ENCODE results near the gene LEMD1. TPM values are rescaled to one million over a fixed set of nuclear protein-coding genes. Genes with fewer than 3 reads are reported as not detected.
"Not testable (repeated sequence)": the region's sequence is repeated elsewhere in the genome, so short reads cannot be mapped to it uniquely, and the experiment has no call there.

Gene LEMD1
- total RNA-seq, 2 donors from 2014 or later = 1.4 TPM; not detected in 1

GRCh38 chr1:205438213-205439158 lies 16.6 kb upstream of the LEMD1 start:
- Mint-ChIP-seq H3K36me3 (no peaks in the 10 kb centered on the region), H3K9me3 (no peaks in the 10 kb centered on the region), H3K27ac (peak overlapping the region in 1 of 2 donors; percentile 57)
- ATAC-seq (no peak), DNase-seq (ENCODE audit: low spot score in 2 of 2) (no peak)

DNA sequence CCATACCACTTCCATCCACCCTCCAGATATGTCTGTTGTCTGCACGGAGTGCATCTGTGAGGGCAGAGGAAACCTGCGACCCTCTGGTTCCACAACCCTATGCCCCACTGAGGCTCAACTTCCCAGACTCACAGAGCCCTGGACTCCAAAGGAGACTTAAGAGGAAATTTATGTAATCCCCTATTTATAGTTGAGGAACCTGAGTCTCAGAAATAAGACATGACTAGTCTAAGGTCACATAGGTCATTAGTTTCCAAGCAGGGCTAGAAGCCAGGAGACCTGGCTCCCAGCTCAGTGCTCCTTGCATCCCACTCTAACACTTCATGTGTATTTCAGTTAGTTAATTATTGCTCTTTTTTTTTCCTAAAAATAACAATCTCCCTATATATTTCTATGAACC lies 15.7 kb upstream of the LEMD1 start:
- Mint-ChIP-seq H3K36me3 (no peaks in the 10 kb centered on the region), H3K27ac (no peak overlapping the region), H3K9me3 (no peaks in the 10 kb centered on the region)
- ATAC-seq = no peak
- no peak for DNase-seq (ENCODE audit: low spot score in 2 of 2)

DNA sequence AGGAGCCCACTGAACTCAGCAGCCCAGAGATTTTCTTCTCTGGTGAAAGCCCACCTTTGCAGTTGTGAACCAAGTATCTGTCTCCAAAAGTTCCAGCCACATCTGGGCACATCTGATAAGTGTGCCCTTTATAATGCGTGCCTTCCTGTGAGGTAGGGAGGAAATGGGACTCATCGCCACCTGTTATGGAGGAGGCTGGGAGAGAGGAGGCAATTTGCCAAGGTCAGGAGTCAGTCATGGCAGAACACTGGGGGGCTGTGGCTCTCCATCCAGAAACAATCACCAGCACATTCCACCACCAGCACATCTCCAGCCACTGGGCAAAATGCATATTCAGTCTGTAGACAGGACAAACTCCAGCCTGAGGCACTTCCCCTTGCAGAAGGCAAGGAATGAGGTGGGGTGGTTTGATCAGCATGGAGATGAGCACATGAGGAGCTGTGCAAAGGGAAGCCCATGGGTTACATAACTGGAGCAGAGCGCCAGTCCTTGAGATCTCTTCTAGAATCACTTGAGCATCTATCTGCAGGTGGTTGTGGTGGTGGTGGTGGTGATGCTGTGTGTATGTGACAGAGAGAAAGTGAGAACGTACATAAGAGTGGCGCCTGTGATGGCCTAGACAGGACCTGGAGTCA lies 15.0 kb upstream of the LEMD1 start:
- ATAC-seq (no peak), DNase-seq (ENCODE audit: low spot score in 2 of 2) (no peak)
- no peaks in the 10 kb centered on the region for H3K9me3 Mint-ChIP-seq
- no peaks in the 10 kb centered on the region for H3K36me3 Mint-ChIP-seq
- H3K27ac Mint-ChIP-seq = no peak overlapping the region

GRCh38 chr1:205435578-205436573 lies 14.0 kb upstream of the LEMD1 start:
- DNase-seq (ENCODE audit: low spot score in 2 of 2) (no peak), ATAC-seq (no peak)
- H3K36me3 Mint-ChIP-seq = no peaks in the 10 kb centered on the region
- H3K27ac Mint-ChIP-seq = peak overlapping the region in 1 of 2 donors; percentile 22
- no peaks in the 10 kb centered on the region for H3K9me3 Mint-ChIP-seq

- Mint-ChIP-seq H3K36me3 (no peaks in the 10 kb centered on the region), H3K9me3 (no peaks in the 10 kb centered on the region), H3K27ac (peak overlapping the region in 1 of 2 donors; percentile 26)
- ATAC-seq = no peak
- no peak for DNase-seq (ENCODE audit: low spot score in 2 of 2)
These were observed 12.9 kb upstream of the LEMD1 start for GRCh38 chr1:205434738-205435137.

GRCh38 chr1:205432692-205433091 lies 10.8 kb upstream of the LEMD1 start:
- H3K27ac Mint-ChIP-seq; ATAC-seq; DNase-seq (ENCODE audit: low spot score in 2 of 2); H3K36me3 Mint-ChIP-seq; H3K9me3 Mint-ChIP-seq: not testable (repeated sequence)

- DNase-seq (ENCODE audit: low spot score in 2 of 2) = no peak
- H3K36me3 Mint-ChIP-seq = no peaks in the 10 kb centered on the region
- no peak for ATAC-seq
- no peaks in the 10 kb centered on the region for H3K9me3 Mint-ChIP-seq
- no peak overlapping the region for H3K27ac Mint-ChIP-seq
These were observed 10.3 kb upstream of the LEMD1 start for GRCh38 chr1:205432116-205432515.

- ATAC-seq (peak; percentile 72 to 84), DNase-seq (ENCODE audit: low spot score in 2 of 2) (peak in 1 of 2 donors; percentile 64)
- H3K36me3 Mint-ChIP-seq = no peaks in the 10 kb centered on the region
- H3K27ac Mint-ChIP-seq = no peak overlapping the region
- no peaks in the 10 kb centered on the region for H3K9me3 Mint-ChIP-seq
These were observed 8.9 kb upstream of the LEMD1 start for GRCh38 chr1:205430696-205431305.

DNA sequence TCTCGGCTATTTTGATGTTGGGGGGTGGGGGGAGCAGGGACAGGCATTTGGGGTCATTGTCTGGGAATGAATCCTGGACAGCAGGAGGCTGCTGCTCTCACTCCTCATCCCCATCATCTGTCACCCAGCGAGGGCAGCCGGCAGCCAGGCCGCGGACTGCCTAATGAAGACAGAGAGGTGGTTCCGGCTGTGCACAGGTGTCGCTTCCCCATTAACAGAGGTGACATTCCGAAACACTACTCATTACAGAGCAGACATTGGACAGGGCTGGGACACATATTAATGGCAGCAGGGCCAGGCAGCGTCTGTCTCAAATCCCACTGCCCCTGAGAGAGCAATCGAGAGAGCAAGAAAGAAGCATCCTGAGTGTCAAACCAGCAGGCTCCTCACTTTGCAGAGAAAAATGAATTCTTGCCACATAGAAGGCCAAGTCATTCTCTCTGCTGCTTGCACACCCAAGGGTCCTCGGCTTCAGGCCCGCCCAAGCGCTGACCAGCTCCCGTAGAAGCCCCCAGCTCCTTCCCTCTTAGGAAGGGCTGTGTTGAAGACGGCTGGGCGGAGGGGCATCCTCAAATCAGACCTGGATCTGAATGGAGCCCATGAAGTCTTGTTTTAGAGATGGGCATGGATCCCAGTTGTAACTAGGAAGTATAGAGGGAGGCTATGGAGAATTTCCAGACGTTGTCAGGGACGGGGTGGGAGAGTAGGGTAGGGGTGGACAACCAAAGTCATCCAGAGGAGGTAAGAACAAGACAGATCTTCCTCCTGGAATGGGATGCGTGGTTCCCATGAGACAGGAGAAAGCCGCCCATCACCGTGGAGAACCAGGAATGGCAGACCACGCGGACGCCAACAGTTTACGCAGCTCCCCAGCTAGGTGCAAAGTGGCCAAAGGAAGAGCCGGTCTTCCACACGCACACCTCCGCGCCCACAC lies 8.2 kb upstream of the LEMD1 start:
- DNase-seq (ENCODE audit: low spot score in 2 of 2) (no peak), ATAC-seq (peak in 1 of 2 donors; percentile 11)
- H3K9me3 Mint-ChIP-seq = no peaks in the 10 kb centered on the region
- no peak overlapping the region for H3K27ac Mint-ChIP-seq
- no peaks in the 10 kb centered on the region for H3K36me3 Mint-ChIP-seq

GRCh38 chr1:205424901-205425600 lies 3.2 kb upstream of the LEMD1 start:
- no peak for ATAC-seq
- no peaks in the 10 kb centered on the region for H3K36me3 Mint-ChIP-seq
- DNase-seq (ENCODE audit: low spot score in 2 of 2) = no peak
- H3K27ac Mint-ChIP-seq = no peak overlapping the region
- H3K9me3 Mint-ChIP-seq = no peaks in the 10 kb centered on the region

DNA sequence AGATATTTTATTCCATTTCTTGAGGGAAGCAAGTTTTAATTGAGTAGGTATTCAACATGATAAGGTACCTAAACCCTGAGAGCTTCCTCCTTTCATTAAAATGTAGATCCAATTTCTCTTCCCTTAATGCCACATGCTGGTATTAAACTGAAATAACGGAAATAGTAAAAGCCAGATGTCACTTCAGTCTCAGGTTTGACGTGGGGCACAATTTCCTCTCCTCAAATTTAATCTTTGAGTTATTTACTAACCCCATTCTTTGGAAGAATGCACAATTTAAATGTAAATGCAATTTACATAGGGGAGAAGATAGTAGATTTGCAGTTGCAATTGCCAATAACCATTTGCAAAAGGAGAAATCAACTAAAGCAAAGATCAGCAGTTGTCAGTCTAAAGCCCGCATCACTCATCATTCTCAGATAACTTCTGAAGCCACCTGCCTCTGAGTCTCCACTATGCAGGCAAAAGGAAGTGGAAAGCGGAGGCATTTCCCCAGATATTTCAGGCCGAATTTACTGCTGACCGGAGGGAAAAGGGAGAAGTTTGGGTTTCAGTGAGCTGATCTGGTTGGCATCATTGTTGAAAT lies 2.1 kb upstream of the LEMD1 start:
- Mint-ChIP-seq H3K9me3 (no peaks in the 10 kb centered on the region), H3K27ac (no peak overlapping the region), H3K36me3 (no peaks in the 10 kb centered on the region)
- DNase-seq (ENCODE audit: low spot score in 2 of 2) = no peak
- no peak for ATAC-seq

- Mint-ChIP-seq H3K9me3 (no peaks in the 10 kb centered on the region), H3K36me3 (no peaks in the 10 kb centered on the region), H3K27ac (no peak overlapping the region)
- DNase-seq (ENCODE audit: low spot score in 2 of 2) = no peak
- no peak for ATAC-seq
These were observed 1.3 kb upstream of the LEMD1 start for GRCh38 chr1:205422993-205423642.

DNA sequence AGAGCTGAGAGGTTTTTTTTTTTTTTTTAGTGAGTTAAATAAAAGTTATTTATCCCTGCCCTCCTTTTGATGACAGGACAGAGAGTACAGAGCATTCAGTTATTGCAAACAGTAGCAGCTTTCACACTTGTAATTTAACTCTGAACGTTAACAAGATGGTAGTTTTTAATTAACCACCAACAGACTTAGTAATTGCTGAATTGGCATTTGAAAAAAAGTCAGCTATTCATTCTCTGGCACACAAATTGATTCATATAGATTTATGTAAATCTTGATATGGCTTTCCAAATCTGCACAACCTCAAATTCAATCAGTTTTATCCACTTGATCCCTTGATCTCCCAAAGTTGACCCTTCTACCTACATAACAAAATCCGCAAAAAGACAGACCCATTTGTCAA lies 918 bp downstream of the LEMD1 start:
- Mint-ChIP-seq H3K9me3 (no peaks in the 10 kb centered on the region), H3K36me3 (no peaks in the 10 kb centered on the region), H3K27ac (no peak overlapping the region)
- DNase-seq (ENCODE audit: low spot score in 2 of 2) (no peak), ATAC-seq (no peak)
